ENCODE data around the gene TTC17.

DNA sequence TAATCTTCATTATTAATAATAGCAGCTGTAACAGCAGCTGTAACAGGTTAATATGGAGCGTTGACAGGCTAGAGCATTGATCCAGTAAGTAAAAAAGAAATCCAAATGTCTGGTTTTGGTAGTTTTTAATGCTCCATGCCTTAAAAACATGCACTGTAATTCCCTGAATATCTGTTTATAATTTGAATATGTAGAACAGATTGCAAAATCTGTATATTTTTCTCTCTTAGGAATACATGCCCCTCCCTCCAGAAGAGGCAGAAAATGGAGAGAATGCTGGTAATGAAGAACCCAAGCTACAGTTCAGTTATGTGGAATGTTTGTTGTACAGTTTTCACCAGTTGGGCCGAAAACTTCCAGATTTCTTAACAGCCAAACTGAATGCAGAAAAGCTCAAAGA is 30.2 kb upstream of the TTC17 start:
- TF ChIP-seq POLR2A (IDR thresholded peaks at IDR 0.05; ENCODE audit: low read length) (no peak), GATA1 (IDR thresholded peaks at IDR 0.05; ENCODE audit: low read depth, low read length) (no peak)

All from erythroblast (primary cell).